NCI-H748 treated with DMSO at 0.1 percent for 48 hours (cell line): ENCODE results near the gene CPZ.

ENCODE experiments used
- DNase-seq: peaks from one replicate; lab custom pipeline; 2025; lab: John Stamatoyannopoulos, UW

Gene CPZ

DNA sequence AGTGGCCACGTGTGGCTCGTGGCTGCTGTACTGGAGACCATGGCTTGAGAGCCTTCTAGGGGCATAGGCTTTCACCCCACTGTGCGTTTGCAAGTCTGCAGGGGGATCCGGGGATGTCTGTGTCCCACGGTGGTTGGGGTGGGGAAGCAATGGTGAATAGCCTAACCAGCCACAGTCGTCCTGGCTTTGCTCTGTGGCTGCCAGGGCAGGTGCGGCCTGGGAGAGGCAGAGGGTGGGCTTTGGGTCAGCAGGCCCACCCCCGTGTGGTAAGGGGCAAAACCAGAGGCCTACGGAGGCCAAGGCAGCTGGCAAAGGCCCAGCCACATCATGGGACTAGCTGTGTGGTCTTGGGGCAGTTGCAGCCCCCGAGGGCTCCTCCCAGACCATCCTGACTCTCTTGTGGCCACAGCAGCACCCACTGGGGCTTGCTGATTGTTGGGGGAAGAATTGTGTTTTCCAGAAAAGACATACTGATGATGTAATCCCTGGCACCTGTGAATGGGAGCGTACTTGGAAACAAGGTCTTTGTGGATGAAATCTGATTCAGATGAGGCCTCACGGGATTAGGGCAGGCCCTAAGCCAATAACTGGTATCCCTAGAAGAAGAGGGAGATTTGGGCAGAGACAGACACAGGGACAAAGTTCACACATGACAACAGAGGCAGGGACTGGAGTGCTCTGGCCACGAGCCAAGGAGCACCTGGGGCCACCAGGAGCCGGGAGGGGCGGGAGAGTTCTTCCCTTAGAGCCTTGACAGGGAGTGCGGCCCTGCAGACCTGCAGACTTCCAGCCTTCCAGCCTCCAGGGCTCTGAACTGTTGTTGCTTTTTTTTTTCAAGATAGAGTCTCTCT, 2.9 kb downstream of the CPZ start:
- no peak for DNase-seq

DNA sequence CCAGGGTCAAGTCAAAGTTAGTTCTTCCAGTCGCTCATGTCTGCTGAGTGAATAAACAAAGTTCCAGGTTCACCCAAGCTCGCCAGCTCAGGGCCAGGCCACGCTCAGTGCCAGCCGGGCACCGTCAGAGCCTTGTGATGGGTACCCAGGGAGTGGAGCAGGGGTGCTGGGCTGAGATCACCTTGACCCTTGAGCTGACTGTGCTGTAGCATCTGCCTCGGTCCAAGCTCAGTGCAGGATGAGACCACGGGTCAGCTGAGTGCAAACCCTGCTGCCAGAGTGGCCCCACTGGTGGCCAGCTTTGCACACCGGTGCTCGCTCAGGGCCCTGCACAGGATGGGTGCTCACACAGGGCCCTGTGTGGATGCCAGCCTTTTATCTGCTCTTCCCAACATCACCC, 4.3 kb downstream of the CPZ start:
- no peak for DNase-seq

DNA sequence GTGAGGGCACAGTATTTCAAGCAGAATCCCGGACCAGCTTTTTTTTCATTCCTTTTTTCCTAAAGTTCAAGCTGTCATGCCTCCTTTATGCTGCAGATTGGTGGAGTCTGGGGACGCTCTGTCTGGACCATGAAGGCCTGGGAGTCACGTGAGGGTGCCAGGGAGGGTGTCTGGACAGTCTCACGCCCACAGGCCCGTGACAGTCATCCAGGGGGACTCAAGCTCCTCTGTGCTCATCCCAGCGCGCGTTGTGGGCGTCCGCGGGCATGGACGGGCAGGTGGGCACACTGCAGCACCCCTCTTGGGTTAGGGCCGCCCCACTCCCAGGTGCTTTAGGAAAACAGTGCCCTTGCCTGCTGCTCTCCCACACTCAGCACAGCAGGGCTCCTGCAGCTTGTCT, 4.8 kb downstream of the CPZ start:
- no peak for DNase-seq

DNA sequence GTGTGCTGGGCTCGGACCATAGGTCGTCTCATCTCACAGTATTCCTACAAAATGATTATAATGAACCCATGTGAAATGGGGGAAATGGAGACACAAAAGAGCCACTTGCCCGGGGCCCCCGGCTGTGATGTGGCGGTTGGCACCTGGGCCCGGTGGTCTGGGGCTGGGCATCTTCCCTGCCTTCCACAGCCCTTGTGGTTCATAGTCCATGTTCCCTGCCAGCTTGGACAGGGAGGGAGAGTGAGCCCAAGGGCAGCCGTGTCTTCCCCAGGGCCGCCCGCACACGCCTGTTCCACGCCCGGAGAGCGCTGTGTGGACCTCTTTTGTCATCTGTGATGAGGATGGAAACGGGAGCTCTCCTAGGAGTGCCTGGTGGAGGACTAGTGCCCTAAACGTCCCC, 5.2 kb downstream of the CPZ start:
- DNase-seq: no peak

DNA sequence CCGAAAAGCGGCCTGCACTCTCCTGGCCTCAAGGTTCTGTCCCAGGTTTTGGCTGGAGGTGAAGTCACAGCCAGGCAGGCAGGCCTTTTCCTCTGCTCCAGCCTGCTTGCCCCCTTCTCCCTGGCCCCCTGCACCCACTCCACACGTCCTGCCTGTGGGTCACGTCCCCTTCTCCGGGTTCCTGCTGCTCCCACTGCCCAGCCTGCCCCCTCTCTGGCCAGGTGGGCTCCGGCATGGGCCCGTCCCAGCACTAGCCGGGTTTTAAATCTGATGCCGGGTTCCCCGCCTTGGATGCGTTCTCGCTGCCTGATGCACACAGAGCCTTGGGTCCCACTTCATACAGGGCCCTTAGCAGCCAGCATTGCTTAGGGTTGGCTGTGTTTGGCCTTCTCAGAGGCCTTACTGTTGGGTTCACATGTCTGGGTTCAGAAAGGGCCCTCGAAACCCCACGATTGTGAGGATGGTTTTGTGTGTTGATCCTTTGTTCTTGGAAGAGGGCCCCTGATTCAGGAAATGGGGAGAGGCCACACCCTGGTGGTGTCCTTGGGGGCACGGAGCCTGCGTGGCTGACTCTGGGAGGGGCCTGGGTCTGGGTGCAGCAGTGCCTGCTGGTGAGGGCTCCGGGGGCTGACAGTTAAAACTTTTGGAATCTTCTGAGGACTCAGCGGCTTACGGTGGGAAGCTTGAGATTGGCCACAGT, 6.0 kb downstream of the CPZ start:
- no peak for DNase-seq

DNA sequence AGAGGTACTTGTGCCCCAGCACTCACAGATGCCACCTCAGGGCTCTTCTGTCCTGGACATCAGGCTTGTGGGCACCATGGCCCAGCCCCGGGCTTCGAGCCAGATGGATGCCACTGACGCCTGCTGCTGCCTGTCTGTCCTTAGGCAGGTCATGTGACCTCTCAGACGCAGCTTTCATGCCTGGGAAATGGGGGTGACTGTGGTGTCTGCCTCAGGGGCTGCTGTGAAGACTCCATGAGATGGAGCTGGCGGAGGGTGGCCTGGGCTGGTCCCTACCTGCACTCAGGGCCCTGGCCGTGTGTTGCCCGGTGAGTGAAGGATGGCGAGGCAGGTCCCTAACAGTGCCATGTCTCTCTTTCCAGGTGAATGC, 6.5 kb downstream of the CPZ start:
- DNase-seq: no peak

DNA sequence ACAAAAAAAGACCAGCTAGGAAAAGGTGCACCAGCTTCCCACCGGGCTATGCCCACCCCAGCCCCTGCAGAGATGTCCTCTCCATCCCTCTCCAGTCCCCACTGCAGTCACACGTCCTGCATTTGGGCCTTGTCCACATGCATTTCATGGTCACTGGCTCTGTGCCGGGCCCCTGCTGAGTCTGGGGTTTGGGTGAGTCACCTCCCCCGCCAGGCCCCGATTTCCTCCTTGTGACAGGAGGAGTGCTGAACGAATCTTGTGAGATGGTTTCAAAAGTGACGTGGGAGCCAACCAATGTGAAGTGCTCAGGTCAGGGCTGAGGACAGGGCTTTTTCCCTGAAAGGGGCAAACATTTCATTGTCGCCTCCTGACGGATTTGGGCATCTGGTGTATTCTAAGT, 7.1 kb downstream of the CPZ start:
- no peak for DNase-seq

DNA sequence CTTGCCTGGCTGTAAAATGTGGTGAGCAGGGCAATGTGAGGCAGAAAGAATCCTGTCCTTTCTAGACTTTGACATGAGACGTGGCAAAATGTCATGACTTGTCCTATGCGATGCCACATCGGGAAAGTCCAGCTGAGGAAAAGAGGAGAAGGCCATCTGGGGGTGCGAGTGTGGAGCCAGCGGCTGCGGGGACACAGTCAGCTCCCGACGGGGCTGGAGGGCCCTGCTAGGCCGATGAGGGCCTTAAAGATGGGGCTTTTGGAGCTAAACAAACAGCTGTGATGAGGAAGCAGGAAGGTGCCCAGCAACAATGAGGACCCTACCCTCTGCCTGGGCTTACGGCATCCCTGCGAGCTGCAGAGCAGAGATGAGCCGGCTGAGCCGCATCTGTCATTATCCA, 7.7 kb downstream of the CPZ start:
- no peak for DNase-seq

DNA sequence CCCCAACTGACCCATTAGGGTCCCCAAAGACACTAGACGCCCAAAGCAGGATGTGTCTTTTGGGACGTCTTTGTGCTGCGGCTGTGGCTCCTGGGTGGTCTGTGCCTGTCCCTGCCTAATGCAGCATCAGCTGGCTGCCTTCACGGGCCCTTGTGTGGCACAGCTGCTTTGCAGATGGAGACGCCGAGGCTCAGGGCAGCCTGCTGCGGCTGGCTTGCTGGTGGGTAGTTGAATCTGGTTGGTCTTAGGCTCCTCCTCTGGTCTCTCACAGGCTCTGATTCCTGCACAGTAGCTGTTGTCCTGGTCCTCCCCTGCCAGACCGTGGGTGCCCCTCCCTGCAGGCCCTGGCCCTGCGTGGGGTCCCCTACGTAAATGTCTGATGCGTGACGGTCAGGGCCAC, 8.1 kb downstream of the CPZ start:
- DNase-seq: no peak

DNA sequence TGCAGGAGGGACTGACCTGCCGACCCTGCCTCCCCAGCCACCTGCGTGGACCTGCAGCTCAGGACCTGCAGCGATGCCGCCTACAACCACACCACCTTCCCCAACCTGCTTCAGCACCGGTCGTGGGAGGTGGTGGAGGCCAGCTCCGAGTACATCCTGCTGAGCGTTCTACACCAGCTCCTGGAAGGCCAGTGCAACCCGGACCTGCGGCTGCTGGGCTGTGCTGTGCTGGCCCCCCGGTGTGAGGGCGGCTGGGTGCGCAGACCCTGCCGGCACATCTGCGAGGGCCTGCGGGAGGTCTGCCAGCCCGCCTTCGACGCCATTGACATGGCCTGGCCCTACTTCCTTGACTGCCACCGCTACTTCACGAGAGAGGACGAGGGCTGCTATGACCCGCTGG, 8.5 kb downstream of the CPZ start:
- DNase-seq: no peak

DNA sequence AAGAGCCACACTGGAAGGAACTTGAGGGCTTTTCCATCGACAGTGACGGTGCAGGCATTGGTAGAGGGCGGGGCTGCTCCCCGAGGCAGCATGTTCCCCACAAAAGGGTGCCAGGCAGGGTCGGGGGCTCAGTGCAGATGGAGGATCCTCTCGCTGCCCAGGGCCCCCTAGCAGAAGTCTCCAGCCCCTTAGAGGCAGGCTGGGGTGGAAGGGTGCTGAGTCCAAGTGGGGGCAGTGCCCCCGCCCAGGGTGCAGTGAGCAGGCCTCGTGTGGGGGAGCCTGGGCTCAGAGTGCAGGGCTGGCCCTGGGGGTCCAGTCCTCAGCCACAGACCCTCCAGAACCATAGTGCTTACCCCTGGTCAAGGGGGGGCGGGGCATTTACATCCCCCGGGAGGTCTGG, 9.0 kb downstream of the CPZ start:
- DNase-seq: no peak

DNA sequence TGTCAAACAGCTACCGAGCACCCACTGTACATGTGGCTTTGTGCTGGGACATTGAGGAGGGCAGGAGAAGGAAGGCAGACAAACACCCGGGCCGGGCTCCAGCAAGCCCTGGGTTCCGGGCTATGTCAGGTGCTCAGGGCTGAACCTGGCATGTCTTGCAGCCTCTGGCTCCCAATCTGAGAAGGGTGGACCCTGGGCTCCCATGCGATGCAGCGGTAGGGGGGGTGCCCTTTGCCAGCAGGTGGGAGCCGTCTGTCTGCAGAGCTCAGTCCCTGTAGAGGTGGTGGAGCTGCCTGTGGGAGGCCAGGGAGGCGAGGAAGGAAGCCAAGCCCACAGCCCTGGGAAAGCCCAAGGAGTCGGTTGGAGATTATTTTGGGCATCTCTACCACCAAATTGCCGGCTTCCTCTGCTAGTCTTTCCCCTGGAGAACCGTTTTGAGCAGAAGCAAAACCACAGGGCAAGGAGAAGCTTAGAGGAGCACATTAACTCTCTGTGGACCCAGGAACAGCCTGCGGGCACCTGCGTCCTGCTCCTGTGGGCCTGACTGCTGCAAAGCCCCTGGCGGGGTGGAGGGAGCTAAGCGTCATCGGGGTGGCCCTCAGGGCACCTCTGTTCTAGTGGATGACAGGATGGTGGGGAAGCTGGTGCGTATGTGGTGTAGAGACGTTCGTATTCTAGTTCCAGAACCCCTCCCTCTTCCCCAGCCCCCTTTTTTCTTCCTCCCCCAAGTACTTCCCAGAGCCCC, 10.3 kb downstream of the CPZ start:
- no peak for DNase-seq

DNA sequence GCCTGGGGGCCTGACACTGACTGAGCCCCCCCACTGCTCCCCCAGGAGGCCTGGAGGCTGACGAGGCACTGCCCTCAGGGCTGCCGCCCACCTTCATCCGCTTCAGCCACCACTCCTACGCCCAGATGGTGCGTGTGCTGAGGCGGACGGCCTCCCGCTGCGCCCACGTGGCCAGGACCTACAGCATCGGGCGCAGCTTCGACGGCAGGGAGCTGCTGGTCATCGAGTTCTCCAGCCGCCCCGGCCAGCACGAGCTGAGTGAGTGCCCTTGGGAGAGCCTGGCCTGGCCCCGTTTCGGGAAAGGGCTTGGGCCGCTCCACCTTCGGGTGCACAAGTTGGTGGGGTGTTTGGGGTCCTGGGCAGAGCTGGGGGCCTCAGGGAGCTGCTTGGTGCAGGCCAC, 11.4 kb downstream of the CPZ start:
- DNase-seq: no peak

DNA sequence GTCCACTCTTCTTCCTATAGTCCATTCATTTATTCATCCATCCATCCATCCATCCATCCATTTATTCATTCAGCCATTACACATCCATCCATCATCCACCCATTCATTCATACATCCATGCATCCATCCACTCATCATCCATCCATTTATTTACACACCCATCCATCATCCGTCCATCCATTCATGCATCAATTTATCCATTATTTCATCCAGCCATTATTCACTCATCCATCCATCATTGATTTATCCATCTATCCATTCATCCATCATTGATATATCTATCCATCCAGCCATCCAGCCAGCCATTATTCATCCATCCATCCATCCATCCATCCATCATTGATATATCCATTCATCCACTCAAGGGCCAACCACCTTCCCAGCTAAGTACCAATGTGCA, 12.7 kb downstream of the CPZ start:
- DNase-seq: no peak

DNA sequence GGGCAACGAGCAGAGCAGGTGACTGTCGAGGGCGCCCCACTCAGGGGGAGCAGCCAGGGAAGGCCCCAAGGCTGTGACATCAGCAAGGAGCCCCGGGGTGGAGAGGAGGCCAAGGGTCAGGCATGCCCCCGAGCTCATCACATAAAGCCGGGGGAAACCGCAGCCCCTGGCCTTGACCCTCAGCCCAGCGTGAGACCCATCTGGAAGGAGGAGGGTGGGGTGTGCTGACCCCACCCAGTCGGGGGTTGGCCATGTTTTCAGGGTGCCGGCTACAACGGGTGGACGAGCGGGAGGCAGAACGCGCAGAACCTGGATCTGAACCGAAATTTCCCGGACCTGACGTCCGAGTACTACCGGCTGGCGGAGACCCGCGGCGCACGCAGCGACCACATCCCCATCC, 13.9 kb downstream of the CPZ start:
- no peak for DNase-seq

DNA sequence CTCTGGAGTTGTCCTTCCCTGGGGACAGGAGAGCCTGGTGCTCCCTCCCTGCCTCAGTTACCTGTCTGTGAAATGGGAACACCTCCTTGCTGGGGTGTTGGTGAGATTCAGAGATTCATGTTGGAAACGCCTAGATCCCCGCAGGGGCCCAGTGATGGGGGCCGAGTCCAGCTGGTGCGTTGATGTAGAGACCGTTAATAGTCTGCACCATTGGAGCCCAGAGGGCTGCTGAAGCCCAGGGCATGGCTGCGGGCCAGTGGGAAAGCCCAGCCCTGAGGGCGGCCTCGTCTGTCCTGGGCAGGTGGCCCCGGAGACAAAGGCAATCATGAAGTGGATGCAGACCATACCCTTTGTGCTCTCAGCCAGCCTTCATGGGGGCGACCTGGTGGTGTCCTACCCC, 14.4 kb downstream of the CPZ start:
- DNase-seq: no peak

DNA sequence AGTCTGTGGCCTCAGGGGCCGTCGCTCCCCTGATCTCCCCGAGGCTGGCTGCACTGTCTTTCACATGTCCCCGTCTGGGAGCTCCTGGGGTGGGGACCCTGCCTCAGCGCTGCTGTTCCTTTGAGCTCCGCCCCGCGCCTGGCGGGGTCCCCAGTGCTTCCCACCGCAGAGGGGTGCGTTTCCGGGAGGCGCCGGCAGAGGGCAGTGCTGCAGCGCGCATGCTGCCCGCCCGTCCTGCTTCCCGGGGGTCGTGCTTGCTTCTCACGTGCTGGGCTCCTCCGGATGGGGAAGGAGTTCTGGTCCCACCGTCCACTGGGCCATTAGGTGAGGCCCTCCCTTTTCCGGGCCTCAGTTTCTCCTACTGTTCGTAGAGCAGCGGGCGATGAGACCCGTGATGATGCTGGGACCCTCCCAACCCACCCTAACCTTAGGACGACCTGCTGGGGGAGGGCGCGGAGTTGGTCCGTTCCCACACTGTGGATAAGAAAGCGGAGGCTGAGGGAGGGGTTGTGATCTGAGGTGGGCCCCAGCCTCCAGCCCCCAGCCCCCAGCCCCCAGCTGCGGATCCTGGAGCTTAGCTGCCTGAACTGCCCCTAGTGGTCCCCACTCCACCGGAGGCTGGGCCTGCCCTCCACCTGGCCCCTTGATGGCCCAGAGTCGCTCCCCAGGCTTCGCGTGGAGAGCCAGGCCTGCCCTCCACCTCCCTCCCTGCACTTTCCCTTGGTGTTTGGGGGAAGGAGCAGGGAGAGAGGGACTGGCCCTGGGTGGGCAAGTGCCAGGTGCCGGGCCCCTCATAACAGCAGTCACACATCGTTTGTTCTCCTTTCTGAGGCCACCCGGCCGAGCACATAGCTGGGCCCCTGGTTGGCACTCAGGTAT, 15.3 kb downstream of the CPZ start:
- DNase-seq: no peak

DNA sequence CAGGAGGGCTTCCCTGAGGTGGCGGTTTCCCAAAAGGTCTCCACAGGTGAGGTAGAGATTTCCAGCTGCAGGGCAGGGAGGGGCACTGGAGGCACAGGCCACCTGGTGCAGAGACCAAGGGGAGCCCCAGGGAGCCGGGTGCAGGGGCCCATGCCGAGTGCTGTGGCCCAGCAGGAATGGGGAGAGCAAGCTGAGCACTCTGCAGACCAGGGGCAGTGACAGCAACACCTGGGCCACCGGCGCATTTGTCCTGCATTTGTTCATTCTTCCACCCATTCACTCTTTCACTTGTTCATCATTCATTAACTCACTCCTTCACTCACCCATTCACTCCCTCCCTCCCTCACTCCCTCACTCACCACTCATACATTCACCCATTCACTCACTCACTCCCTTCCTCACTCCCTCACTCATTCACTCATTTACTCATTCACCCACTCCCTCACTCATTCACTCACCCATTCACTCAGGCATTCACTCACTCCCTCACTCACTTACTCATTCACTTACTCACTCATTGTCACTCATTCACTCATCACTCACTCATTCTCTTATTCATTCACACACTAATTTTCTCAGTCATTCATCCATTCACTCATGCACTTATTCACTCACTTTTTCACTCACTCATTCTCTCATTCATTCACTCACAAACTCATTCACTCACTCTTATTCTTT, 16.3 kb downstream of the CPZ start:
- DNase-seq: no peak

DNA sequence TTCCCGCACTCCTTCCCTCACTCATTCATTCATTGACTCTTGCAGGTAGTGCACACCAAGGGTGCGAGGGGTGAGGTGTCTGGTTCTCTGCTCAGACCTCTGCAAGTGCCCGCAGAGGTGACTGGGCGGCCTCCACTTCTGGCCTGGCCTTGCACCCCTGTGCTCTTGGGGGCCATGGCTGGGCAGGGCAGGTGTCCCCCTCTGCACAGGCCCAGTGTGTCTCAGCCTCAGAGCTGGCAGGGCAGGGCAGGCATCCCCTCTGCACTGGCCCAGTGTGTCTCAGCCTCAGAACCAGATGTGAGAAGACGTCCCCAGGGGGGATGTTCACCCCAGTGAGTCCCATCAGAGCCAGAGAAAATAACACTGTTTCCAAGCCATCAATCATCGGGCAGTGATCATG, 16.8 kb downstream of the CPZ start:
- no peak for DNase-seq

DNA sequence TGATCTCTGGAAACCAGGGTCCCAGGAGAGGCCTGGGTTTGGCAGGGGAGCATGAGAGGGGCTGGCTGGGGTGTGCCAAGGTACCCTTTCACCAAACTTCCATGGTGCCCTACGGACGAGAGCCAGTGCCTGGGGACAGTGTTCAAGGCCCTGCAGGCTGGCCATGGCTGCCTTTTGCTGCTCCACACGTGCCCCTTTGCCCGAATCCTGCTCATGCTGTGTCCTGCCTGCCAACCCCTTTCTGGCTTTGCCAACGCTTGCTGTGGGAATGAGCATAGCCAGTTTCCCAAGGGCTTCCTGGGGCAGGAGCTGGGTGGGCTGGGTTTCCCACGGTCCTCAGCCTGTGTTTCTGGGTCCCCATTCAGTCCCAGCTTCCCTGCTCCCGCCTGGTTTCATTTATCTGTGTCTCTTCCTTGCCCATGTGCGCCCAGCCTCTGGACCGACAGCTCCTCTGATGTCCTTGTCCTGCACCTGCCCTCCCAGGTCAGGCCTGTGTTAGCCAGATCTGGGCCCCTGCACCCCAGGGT, 17.3 kb downstream of the CPZ start:
- DNase-seq: no peak

DNA sequence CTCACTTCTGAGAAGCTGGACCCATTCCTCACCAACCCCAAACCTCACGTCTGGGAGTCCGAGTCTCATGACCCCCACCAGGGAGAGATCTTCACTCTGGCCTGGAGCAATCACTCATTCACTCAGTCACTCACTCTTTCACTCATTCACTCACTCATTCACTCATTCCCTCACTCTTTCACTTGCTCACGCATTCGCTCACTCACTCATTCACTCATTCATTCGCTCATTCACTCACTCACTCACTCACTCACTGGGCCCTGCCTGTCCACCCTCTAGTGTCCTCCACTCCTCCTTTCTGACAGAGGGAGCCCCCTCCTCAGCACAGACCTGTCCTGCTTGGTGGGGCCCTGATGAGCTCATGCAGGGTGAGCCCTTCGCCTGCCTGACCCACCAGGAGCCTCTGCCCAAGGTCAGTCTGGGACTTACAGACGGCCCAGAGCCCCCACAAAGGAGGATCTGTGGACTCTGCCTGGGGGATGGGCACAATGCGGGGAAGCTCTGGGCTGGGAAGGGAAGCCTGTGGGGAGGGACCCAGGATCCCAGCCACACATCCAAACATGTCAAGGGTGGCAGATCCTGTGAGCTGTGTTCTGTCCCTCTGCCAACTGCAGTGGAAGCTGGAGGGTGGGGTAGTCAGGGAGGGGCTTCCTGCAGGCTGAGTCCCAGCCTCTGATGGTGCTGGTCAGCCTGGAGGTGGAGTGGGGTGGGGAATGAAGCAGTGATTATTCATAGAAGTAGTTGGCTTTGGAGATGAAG, 18.5 kb downstream of the CPZ start:
- no peak for DNase-seq
